ENCODE data around the gene BBS7. TPM values are rescaled to one million over a fixed set of nuclear protein-coding genes. Genes with fewer than 3 reads are reported as not detected.

BBS7 gene
- total and polyA plus RNA-seq, 9 of the 15 experiments (the other 6 are each of a cell fraction or from before 2014, with no cell fraction given), result 13.4 to 25.8 (median 16.4) TPM

- TF ChIP-seq ZNF395 (CRISPR knock-in tag; IDR thresholded peaks at IDR 0.05) (0 out of 2 replicates have a peak, but pooled peaks have one; percentile 4), DPF2 (IDR thresholded peaks at IDR 0.05) (0 out of 2 replicates have a peak, but pooled peaks have one; percentile 37), GTF2E2 (tag; IDR thresholded peaks at IDR 0.05) (peak; percentile 63; the same call in 1 of the 2 replicates), MTA3 (IDR thresholded peaks at IDR 0.05; ENCODE audit: borderline replicate concordance) (0 out of 2 replicates have a peak, but pooled peaks have one; percentile 59), ZKSCAN3 (CRISPR knock-in tag; IDR thresholded peaks at IDR 0.05) (no peak), NFIC (IDR thresholded peaks at IDR 0.05) (0 out of 2 replicates have a peak, but pooled peaks have one; percentile 26), POU5F1 (IDR thresholded peaks at IDR 0.05; ENCODE audit: borderline replicate concordance, low read depth, low read length, partially characterized antibody) (no peak), RREB1 (CRISPR knock-in tag; IDR thresholded peaks at IDR 0.05) (0 out of 2 replicates have a peak, but pooled peaks have one; percentile 24), CREM (IDR thresholded peaks at IDR 0.05; ENCODE audit: low read depth) (peak; percentile 100), ZNF23 (CRISPR knock-in tag; IDR thresholded peaks at IDR 0.05) (no peak), NFRKB (IDR thresholded peaks at IDR 0.05; ENCODE audit: low read depth) (peak; percentile 97), KAT2B (IDR thresholded peaks at IDR 0.05; ENCODE audit: low read depth, low read length) (no peak), KLF16 (IDR thresholded peaks at IDR 0.05) (no peak), NEUROD1 (IDR thresholded peaks at IDR 0.05; ENCODE audit: borderline replicate concordance, low read depth, low read length, partially characterized antibody) (peak; percentile 20), POLR2B (IDR thresholded peaks at IDR 0.05; ENCODE audit: low read depth, partially characterized antibody) (peak; percentile 94)
- TF ChIP-seq, protein P1, sequence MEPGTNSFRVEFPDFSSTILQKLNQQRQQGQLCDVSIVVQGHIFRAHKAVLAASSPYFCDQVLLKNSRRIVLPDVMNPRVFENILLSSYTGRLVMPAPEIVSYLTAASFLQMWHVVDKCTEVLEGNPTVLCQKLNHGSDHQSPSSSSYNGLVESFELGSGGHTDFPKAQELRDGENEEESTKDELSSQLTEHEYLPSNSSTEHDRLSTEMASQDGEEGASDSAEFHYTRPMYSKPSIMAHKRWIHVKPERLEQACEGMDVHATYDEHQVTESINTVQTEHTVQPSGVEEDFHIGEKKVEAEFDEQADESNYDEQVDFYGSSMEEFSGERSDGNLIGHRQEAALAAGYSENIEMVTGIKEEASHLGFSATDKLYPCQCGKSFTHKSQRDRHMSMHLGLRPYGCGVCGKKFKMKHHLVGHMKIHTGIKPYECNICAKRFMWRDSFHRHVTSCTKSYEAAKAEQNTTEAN (CRISPR knock-in tag; IDR thresholded peaks at IDR 0.05), result no peak
- TF ChIP-seq, protein P2, sequence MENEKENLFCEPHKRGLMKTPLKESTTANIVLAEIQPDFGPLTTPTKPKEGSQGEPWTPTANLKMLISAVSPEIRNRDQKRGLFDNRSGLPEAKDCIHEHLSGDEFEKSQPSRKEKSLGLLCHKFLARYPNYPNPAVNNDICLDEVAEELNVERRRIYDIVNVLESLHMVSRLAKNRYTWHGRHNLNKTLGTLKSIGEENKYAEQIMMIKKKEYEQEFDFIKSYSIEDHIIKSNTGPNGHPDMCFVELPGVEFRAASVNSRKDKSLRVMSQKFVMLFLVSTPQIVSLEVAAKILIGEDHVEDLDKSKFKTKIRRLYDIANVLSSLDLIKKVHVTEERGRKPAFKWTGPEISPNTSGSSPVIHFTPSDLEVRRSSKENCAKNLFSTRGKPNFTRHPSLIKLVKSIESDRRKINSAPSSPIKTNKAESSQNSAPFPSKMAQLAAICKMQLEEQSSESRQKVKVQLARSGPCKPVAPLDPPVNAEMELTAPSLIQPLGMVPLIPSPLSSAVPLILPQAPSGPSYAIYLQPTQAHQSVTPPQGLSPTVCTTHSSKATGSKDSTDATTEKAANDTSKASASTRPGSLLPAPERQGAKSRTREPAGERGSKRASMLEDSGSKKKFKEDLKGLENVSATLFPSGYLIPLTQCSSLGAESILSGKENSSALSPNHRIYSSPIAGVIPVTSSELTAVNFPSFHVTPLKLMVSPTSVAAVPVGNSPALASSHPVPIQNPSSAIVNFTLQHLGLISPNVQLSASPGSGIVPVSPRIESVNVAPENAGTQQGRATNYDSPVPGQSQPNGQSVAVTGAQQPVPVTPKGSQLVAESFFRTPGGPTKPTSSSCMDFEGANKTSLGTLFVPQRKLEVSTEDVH (IDR thresholded peaks at IDR 0.05; ENCODE audit: low read depth, partially characterized antibody), result peak; percentile 98
Observed at GRCh38 chr4:121800961-121801714, 69.1 kb downstream of the BBS7 start, which contains the start of gene EXOSC9 (continued).
